ENCODE measurements around the gene DNAL1.

Gene DNAL1

DNA sequence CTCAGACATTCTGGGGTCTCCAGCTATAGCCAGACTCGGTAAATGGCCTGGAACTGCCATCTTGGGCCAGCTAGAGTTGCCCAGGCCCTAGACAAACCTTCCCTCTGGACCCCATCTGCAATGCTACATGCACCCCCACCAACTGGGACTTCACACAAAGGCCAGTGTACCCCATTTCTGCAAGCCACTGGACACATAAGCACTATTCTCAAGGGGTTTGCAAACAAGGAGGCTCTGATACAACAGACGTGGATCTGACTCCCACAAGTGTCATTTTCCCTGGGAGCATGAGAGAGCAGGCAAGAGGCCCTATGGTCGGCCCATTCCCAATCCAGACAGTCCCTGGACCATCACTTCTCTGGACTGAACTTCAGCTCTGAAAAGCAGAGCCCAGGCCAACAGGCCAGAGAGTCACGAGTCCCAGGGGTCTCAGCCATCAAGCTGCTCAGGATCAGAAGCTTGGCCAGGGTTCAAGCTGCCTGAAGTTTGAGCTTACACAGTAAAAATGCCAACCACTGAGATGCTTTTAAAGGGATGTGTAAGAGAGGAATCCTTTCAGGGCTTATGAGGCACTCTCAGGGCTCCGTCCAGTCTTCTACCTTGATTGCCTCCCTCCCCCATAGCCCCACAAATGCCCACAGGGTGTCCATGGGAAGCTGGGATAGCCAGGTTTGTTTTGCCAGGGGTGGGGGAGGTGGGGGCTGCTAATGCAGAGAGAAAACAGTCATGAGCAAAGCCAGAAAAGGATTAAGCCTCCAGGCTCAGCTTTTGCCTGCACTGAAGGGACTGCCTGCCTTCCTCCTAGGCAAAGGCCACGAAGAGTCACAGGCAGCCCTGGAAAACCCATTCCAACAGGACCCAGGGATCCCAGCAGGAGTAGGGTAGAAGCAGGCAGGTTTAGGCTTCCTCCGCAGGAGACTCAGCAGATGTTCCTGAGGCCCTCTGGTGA is 101.1 kb downstream of the DNAL1 start:
- DNase-seq = no peak

DNA sequence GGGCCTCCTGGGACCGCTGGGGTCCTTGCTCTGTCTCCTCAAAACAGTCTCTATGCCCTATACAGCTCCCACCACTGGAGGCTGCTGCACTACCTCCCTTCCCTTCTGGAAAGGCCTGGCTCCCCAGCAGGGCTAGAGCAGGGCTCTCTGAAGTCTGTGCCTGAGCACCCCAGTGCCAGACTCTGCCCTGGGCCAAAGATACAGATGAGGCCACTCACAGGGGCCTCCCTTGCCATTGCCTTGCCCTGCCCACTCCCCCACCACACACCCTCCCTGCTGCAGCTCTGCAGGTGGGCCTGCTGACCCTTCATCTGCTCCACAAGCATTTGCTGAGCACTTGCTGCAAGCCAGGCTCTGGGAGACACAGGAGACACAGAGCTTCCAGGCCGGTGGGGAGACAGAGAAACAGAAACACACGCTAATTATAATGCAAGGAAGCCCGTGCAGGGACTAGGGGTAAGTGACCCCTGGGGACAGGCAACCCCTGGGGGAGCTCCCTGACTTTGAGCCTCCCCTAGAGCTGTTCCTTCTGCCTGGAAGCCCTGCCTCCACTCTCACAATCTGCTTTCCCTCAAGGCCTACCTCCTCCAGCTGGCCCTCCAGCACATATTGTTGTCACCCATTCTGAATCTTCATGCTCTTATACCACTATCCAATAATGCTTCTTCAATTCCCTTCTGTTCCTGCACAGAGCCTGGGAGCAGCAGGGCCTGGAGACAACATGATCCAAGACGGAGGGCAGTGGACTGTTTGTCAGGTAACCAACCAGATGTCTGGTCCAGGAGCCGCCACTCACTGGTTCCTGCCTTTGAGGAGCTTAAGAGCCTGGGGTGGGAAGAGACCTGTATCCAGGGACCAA is 102.0 kb downstream of the DNAL1 start:
- no peak for DNase-seq

- DNase-seq = no peak
Measured at GRCh38 chr14:73747379-73748211, 102.8 kb downstream of the DNAL1 start.

GRCh38 chr14:73748858-73749357 is 104.1 kb downstream of the DNAL1 start:
- no peak for DNase-seq

DNA sequence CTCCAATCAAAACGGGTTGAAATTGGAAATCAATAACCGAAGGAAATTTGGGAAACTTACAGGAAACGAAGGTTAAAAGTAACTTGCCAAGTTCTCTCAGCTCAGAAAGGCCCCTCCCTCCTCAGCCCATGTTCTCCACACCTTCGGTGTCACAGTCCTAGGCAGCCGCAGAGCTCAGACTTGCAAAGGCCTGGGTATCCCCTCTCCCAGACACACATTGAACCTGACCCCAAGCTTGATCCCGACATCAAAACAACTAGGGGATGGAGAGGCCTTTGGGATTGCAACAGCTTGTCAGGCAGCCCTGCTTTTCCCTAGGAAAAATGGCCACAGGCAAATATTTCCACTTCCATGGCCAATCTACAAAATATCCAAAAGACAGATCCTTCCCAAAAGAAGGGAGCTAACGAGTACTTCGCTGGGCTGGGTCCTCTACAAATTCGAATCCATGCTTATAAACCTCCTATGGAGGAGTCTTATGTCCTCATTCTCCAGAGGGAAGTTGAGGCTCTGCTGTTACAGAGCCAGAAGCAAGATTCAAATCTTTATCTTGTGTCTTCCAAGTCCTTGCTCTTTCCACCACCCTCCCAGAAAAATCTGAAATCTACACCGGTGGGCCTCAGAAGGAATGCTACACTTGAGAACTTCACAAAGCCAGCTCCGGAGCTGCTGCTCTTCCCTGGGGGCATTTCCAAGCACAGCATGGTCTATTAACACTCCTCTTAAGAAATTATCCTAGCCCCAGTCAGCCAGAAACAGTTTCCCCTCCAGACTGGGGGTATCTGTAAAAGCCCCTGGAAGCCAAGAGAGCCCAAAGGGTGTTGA is 105.1 kb downstream of the DNAL1 start:
- no peak for DNase-seq

DNA sequence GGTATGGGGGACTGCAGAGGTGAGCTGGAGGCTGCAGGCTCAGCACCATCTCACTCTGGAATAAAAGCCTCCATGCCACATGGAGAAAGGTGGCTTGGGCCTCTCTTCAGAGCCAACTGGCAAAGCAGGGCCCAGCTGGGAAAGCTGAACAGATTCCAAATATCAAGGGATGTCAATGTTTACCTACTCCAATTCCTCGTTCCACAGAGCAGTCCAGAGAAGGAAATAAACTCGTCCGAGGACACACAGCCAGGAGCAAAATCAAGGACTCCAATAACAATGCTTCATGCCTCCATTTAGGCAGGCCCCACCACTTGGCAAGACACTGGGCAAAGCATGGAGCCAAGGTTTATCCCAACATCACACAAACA is 105.7 kb downstream of the DNAL1 start:
- no peak for DNase-seq

DNA sequence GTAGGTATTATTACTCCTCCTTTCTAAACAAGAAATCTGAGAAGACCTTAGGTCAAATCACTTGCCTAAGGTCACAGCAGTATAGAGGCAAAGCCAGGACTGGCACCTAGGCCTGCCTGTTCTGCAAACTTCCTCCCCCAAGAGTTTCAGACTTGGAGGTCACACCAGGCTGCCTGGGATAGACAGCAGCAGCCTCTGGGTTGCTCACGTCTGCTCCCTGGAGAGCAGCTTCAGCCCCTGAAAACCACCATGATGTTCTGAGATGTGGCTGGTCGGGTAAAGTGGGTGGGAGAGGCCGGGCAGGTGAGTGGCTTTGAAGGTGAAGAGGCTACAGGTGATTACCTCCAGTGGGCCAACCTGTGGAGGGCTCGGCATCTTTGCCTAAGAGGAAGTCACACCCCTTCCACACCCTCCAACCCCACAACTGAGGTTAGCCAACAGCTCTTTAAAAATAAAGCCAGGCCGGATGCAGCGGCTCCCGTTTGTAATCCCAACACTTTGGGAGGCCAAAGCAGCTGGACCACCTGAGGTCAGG is 106.4 kb downstream of the DNAL1 start:
- no peak for DNase-seq

GRCh38 chr14:73752297-73752992 is 107.7 kb downstream of the DNAL1 start:
- no peak for DNase-seq

Measured in NCI-H2227 treated with DMSO at 0.1 percent for 48 hours (cell line).